H1 (cell line): ENCODE data around the gene EEIG1. TPM values are rescaled to one million over a fixed set of nuclear protein-coding genes. Genes with fewer than 3 reads are reported as not detected.

Source experiments
- CTCF ChIA-PET: fragments of 300-600 bp; sonication (Branson Sonifier 250); formaldehyde crosslinking; loops from one replicate; lab custom pipeline; 2021; ENCODE audit not compliant: partially characterized antibody; lab: Charles Lee
- POLR2A ChIA-PET: fragments of 300-600 bp; sonication (Branson Sonifier 250); formaldehyde crosslinking; loops from one replicate; lab custom pipeline; 2021; ENCODE audit warnings: inconsistent platforms; ENCODE audit not compliant: partially characterized antibody; lab: Charles Lee
- DNase-seq, 2 experiments: peaks; one replicate each; pipeline versions ENCODE4 v3.0.0 to v3.0.0-alpha.2; 2010 to 2022; ENCODE audit warnings: low spot score in 2 of 2, low read depth in 1 of 2, mixed read lengths in 1 of 2
- FAIRE-seq: peaks from 2 replicates; lab custom pipeline; 2011; peaks lifted over from hg19 to GRCh38; lab: Jason Lieb, UNC
- H2AFZ ChIP-seq: 2 replicates; pipeline ENCODE4 v1.8.1; 2012; ENCODE audit warnings: low read length, inconsistent platforms
- H2AK5ac ChIP-seq: 2 replicates; pipeline ENCODE4 v1.6.1; 2013; ENCODE audit warnings: low read depth, low read length
- H2BK120ac ChIP-seq: replicated peaks from 2 replicates; pipeline ENCODE3; 2013; ENCODE audit warnings: low read depth, low read length, inconsistent platforms
- H2BK12ac ChIP-seq: 2 replicates; pipeline ENCODE4 v1.6.1; 2013; ENCODE audit warnings: low read depth, low read length
- H2BK15ac ChIP-seq: 2 replicates; pipeline ENCODE4 v1.6.1; 2013; ENCODE audit warnings: low read length
- H2BK20ac ChIP-seq: 2 replicates; pipeline ENCODE4 v1.6.1; 2013; ENCODE audit warnings: low read length
- H2BK5ac ChIP-seq: 2 replicates; pipeline ENCODE4 v1.6.1; 2013; ENCODE audit warnings: low read depth, low read length
- H3K14ac ChIP-seq: 2 replicates; pipeline ENCODE4 v1.6.1; 2013; ENCODE audit warnings: inconsistent platforms; ENCODE audit not compliant: insufficient read length
- H3K18ac ChIP-seq: 2 replicates; pipeline ENCODE4 v1.6.1; 2013; ENCODE audit warnings: low read length; ENCODE audit errors: extremely low read depth
- H3K23ac ChIP-seq: 2 replicates; pipeline ENCODE4 v1.6.1; 2013; ENCODE audit warnings: inconsistent platforms; ENCODE audit not compliant: insufficient read length
- H3K23me2 ChIP-seq: 2 replicates; pipeline ENCODE4 v1.6.1; 2013; ENCODE audit warnings: low read depth, low read length
- H3K27ac ChIP-seq: 2 replicates; pipeline ENCODE4 v1.6.1; 2011; ENCODE audit warnings: low read depth, low read length, inconsistent platforms
- H3K27me3 ChIP-seq, 4 experiments: replicated peaks in 1 of 4; 1 replicate in 1 of 4; 2 replicates in 3 of 4; pipeline versions ENCODE4 v1.6.1 to v1.8.1; 2011 to 2013; ENCODE audit warnings: low read length in 3 of 4, mild to moderate bottlenecking in 3 of 4, inconsistent platforms in 2 of 4, mixed read lengths in 2 of 4, moderate library complexity in 1 of 4; ENCODE audit not compliant: control insufficient read depth in 3 of 4, insufficient read depth in 3 of 4; ENCODE audit errors: extremely low read depth in 1 of 4
- H3K36me3 ChIP-seq, 4 experiments: 2 replicates each; pipeline versions ENCODE4 v1.6.1 to v1.8.1; 2011 to 2013; ENCODE audit warnings: mild to moderate bottlenecking in 4 of 4, low read length in 3 of 4, moderate library complexity in 2 of 4, control low read depth in 1 of 4, inconsistent platforms in 1 of 4; ENCODE audit not compliant: insufficient read depth in 4 of 4, control insufficient read depth in 2 of 4
- H3K4ac ChIP-seq: replicated peaks from 2 replicates; pipeline ENCODE3; 2013; ENCODE audit warnings: low read length, low read depth, mixed read lengths, inconsistent platforms; ENCODE audit not compliant: insufficient read length
- H3K4me1 ChIP-seq, 4 experiments: replicated peaks in 1 of 4; 1 replicate in 1 of 4; 2 replicates in 3 of 4; pipeline versions ENCODE4 v1.6.1 to v1.8.1; 2011 to 2013; ENCODE audit warnings: low read length in 3 of 4, inconsistent platforms in 2 of 4, mixed read lengths in 1 of 4; ENCODE audit not compliant: insufficient read depth in 4 of 4, control insufficient read depth in 3 of 4
- H3K4me2 ChIP-seq, 2 experiments: 2 replicates each; pipeline versions ENCODE4 v1.6.1 to v1.8.1; 2011 to 2013; ENCODE audit warnings: low read depth in 2 of 2, low read length in 2 of 2, control low read depth in 1 of 2, inconsistent platforms in 1 of 2, mild to moderate bottlenecking in 1 of 2; ENCODE audit not compliant: insufficient read depth in 1 of 2
- H3K4me3 ChIP-seq, 4 experiments: fragments of 200-600, 300-600 bp in 1 of 4; sonication (generic), shearing (Covaris generic), sonication (Bioruptor Twin) in 1 of 4; 2 replicates each; pipeline versions ENCODE4 v1.5.1 to v1.8.1; 2011 to 2016; ENCODE audit warnings: low read length in 4 of 4, low read depth in 3 of 4, control low read depth in 2 of 4, inconsistent platforms in 2 of 4, mild to moderate bottlenecking in 2 of 4, mixed read lengths in 1 of 4, moderate library complexity in 1 of 4; ENCODE audit not compliant: insufficient read depth in 2 of 4; ENCODE audit errors: extremely low read depth in 1 of 4
- H3K56ac ChIP-seq: replicated peaks from 2 replicates; pipeline ENCODE3; 2013; ENCODE audit warnings: low read depth, mild to moderate bottlenecking, mixed read lengths, low read length, inconsistent platforms; ENCODE audit not compliant: insufficient read length
- H3K79me1 ChIP-seq: 2 replicates; pipeline ENCODE4 v1.6.1; 2013; ENCODE audit warnings: low read depth, low read length, control low read depth
- H3K79me2 ChIP-seq, 2 experiments: 2 replicates each; pipeline versions ENCODE4 v1.6.1 to v1.8.1; 2012 to 2013; ENCODE audit warnings: low read length in 2 of 2, mild to moderate bottlenecking in 2 of 2, inconsistent platforms in 1 of 2; ENCODE audit not compliant: insufficient read depth in 2 of 2, control insufficient read depth in 1 of 2
- H3K9ac ChIP-seq, 4 experiments: replicated peaks in 1 of 4; 1 replicate in 1 of 4; 2 replicates in 3 of 4; pipeline versions ENCODE4 v1.6.1 to v1.8.1; 2011 to 2013; ENCODE audit warnings: low read depth in 3 of 4, low read length in 3 of 4, control low read depth in 2 of 4, mild to moderate bottlenecking in 2 of 4, moderate library complexity in 2 of 4, inconsistent platforms in 1 of 4; ENCODE audit errors: extremely low read depth in 1 of 4
- H3K9me3 ChIP-seq, 2 experiments: 2 replicates each; pipeline versions ENCODE4 v1.6.1 to v1.8.1; 2012 to 2013; ENCODE audit warnings: mild to moderate bottlenecking in 2 of 2, moderate library complexity in 2 of 2, control low read depth in 1 of 2, inconsistent platforms in 1 of 2, low read depth in 1 of 2, low read length in 1 of 2, mixed read lengths in 1 of 2; ENCODE audit not compliant: insufficient read depth in 2 of 2
- H4K20me1 ChIP-seq, 2 experiments: replicated peaks in 1 of 2; 2 replicates each; pipeline versions ENCODE3 to v1.8.1; 2011 to 2013; ENCODE audit warnings: inconsistent platforms in 2 of 2, low read length in 2 of 2, mild to moderate bottlenecking in 1 of 2; ENCODE audit not compliant: insufficient read depth in 2 of 2, control insufficient read depth in 1 of 2
- H4K5ac ChIP-seq: 2 replicates; pipeline ENCODE4 v1.6.1; 2013; ENCODE audit warnings: low read length, low read depth, mixed read lengths, inconsistent platforms; ENCODE audit not compliant: insufficient read length
- H4K8ac ChIP-seq: 2 replicates; pipeline ENCODE4 v1.8.0; 2013; ENCODE audit warnings: mild to moderate bottlenecking, moderate library complexity, low read length, inconsistent platforms; ENCODE audit not compliant: insufficient read depth; ENCODE audit errors: extremely low read depth
- H4K91ac ChIP-seq: replicated peaks from 2 replicates; pipeline ENCODE3; 2013; ENCODE audit warnings: low read length, mixed read lengths, inconsistent platforms; ENCODE audit not compliant: insufficient read length
- KDM1A ChIP-seq: fragments of 200-600, 300-600 bp; sonication (generic); IDR thresholded peaks from 2 replicates; pipeline ENCODE4 v1.7.1; 2016; ENCODE audit warnings: mild to moderate bottlenecking, low read length, borderline replicate concordance
- ZNF274 ChIP-seq: IDR thresholded peaks from 2 replicates; pipeline ENCODE4 v1.7.0; 2012; ENCODE audit warnings: low read length, borderline replicate concordance; ENCODE audit errors: extremely low read depth
- WGBS, 2 experiments: shearing (Covaris generic) in 1 of 2; methylation state at CpG; one replicate each; pipeline versions ENCODE4 v1.1.6 to v1.1.7; 2013 to 2015; ENCODE audit warnings: low lambda C conversion rate in 2 of 2, mixed read lengths in 2 of 2, inconsistent platforms in 1 of 2, low coverage in 1 of 2, missing lambda C conversion rate in 1 of 2; ENCODE audit not compliant: insufficient replicate concordance in 2 of 2, insufficient coverage in 1 of 2, insufficient read length in 1 of 2; ENCODE audit errors: extremely low coverage in 1 of 2, missing lambda C conversion rate in 1 of 2; 5-methylcytosine and 5-hydroxymethylcytosine counted together
- polyA plus RNA-seq, 7 experiments: library from polyadenylated mRNA; depleted of rRNA in 3 of 7; stranded (reverse) in 5 of 7; unstranded in 2 of 7; fragments of >200 nt in 5 of 7; fragments of 200-250 nt in 2 of 7; gene quantifications; 1 replicate in 5 of 7; 2 replicates in 1 of 7; 4 replicates in 1 of 7; pipeline versions ENCODE4 v1.2.1 to v1.2.3, GENCODE V29; 2011 to 2013; ENCODE audit warnings: missing spikeins in 2 of 7, mixed read lengths in 2 of 7
- total RNA-seq: library from RNA; stranded (reverse); fragmentation: NEBNext Ultra II Directional; extraction: Animal tissue kit (Norgen Biotek cat#: 25700); gene quantifications from 2 replicates; pipeline ENCODE4 v1.2.1, GENCODE V29; 2021

The EEIG1 gene
- total and polyA plus RNA-seq, 2 of the 8 experiments (the other 6 are each of a cell fraction or from before 2014, with no cell fraction given), result 29.8 to 50.8 TPM

DNA sequence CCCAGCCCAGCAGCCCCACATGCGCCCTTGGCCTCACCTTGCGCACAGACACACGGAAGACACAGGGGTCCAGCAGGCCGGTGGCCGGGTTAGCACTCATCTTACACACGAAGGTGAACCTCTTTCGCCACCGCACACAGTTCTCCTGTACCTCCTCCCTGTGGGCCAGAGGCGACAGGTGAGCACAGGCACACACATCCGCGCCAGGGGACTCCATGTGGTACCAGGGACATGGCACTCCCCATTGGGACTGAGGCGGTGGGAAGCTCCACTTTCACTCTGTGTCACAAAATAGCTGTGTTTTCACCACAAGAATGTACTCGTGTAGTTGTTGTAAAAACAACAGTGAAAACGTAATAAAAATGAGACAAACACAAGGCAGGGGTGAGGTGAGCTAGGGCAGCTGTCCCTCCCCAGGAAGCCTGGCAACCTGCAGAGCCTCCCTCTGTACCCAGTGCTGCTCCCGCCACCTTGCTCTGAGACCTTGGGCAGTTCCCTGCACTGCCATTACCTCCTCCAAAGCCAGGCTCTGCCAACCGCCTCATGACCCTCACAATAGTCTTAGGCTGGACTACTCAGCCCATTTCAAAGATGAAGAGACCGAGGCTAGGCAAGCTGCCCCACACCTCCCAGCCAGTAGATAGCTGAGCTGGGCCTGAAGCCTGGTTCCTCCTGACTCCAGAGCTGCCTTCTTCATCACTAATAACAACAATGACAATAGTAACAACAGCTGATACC is 26.9 kb downstream of the EEIG1 start:
- no peak overlapping the region for H4K91ac ChIP-seq
- TF ChIP-seq KDM1A (0 out of 2 replicates have a peak, but pooled peaks have one; percentile 47), ZNF274 (no peak)
- no peak overlapping the region for H3K14ac ChIP-seq
- H2BK5ac ChIP-seq, result no peak overlapping the region
- H2BK20ac ChIP-seq, result no peak overlapping the region
- H2BK15ac ChIP-seq, result no peak overlapping the region
- H3K23me2 ChIP-seq, result no peaks in the 10 kb centered on the region
- H3K56ac ChIP-seq, result no peak overlapping the region
- H2AK5ac ChIP-seq, result no peak overlapping the region
- H3K36me3 ChIP-seq, result peaks cover 0 to 2% (median 0%) of the 10 kb centered on the region in 4 experiments; a peak in 2 of 8 replicates
- no peak overlapping the region for H2AFZ ChIP-seq
- FAIRE-seq, result no peak
- peaks cover 0 to 11% (median 7%) of the 10 kb centered on the region in 4 experiments; a peak in 4 of 7 replicates for H3K4me1 ChIP-seq
- no peak overlapping the region for H3K27ac ChIP-seq
- no peak overlapping the region for H3K9ac ChIP-seq
- no peaks in the 10 kb centered on the region for H3K27me3 ChIP-seq
- no peak overlapping the region for H3K4ac ChIP-seq
- CTCF ChIA-PET, result interaction anchor here (0.6 to 35.5 kb wide), 21 partner anchors 9 to 163 kb away, joined by 3 to 825 read pairs (median 4); partner anchors contain the start of gene NAIF1
- no peaks in the 10 kb centered on the region for H3K9me3 ChIP-seq
- no peak overlapping the region for H3K23ac ChIP-seq
- no peak overlapping the region for H4K8ac ChIP-seq
- H4K20me1 ChIP-seq, result peaks cover 22 to 28% of the 10 kb centered on the region in 2 experiments
- H3K79me2 ChIP-seq, result peaks cover 0 to 69% of the 10 kb centered on the region in 2 experiments; a peak in 2 of 4 replicates
- DNase-seq, result no peak
- no peak overlapping the region for H2BK120ac ChIP-seq
- H3K4me3 ChIP-seq, result no peak overlapping the region
- 85% methylated on average over 17 of the region's 17 CpGs; no CpG with 5 or more reads in 1 of the 2 experiments for WGBS, 2 experiments
- H3K79me1 ChIP-seq, result peaks cover 22% of the 10 kb centered on the region
- H4K5ac ChIP-seq, result no peak overlapping the region
- POLR2A ChIA-PET, result interaction anchor here (1.0 to 2.1 kb wide), 6 partner anchors 10 to 139 kb away, joined by 3 to 9 read pairs (median 4); no protein-coding TSS in a partner anchor
- no peak overlapping the region for H3K18ac ChIP-seq
- H3K4me2 ChIP-seq, result no peak overlapping the region
- no peak overlapping the region for H2BK12ac ChIP-seq
